HG03103 (cell line): ENCODE results near the gene SLC6A6.

ENCODE experiments used
- ATAC-seq: cut with Tn5 transposase; IDR thresholded peaks from one replicate; pipeline ENCODE4 v1.9.1; 2021; ENCODE audit warnings: low read depth; ENCODE audit not compliant: unreplicated experiment

Gene SLC6A6

DNA sequence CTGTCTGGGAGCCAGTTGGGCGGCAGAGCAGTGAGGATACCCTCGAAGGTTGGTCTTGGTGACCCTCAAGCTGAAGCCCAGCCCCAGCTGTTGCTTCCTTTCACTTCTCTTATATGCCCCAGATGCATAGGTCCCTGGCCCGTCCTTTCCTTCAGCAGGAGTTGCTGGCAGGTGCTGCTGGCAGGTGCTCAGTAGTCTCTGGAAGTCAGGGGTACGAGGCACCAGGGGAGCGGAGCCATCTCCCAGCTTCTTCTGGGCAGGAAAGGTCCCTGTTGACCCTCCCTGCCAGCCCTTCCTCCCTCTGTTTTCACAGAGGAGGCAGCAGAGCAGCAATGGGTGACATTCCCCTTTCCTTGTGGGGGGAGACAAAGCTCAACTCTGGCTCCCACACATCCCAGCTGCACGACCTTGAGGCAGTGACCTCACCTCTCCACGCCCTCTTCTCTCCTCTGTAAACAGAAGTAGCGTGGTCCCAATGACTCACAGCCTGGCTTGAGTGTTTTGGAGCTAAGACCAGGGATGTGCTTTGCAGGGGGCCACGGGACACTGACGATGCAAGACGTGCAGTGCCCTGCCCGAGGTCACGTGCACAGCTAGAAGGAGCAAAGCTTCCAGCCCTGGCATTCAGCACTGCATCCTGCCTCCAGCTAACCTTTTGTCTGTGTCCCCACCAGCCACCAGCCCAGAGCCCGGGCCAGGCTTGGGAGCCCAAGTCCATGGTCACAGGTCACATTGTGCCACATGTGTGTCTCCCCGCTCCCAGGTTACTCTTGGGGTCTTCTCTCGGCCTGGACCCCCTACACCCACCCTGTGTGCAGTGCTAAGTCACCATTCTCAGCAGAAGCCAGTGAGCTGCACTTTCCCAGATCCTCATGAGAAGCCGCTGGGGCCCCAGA lies 49.7 kb downstream of the SLC6A6 start:
- no peak for ATAC-seq

- ATAC-seq = no peak
These were observed 50.6 kb downstream of the SLC6A6 start for GRCh38 chr3:14452740-14453710.

DNA sequence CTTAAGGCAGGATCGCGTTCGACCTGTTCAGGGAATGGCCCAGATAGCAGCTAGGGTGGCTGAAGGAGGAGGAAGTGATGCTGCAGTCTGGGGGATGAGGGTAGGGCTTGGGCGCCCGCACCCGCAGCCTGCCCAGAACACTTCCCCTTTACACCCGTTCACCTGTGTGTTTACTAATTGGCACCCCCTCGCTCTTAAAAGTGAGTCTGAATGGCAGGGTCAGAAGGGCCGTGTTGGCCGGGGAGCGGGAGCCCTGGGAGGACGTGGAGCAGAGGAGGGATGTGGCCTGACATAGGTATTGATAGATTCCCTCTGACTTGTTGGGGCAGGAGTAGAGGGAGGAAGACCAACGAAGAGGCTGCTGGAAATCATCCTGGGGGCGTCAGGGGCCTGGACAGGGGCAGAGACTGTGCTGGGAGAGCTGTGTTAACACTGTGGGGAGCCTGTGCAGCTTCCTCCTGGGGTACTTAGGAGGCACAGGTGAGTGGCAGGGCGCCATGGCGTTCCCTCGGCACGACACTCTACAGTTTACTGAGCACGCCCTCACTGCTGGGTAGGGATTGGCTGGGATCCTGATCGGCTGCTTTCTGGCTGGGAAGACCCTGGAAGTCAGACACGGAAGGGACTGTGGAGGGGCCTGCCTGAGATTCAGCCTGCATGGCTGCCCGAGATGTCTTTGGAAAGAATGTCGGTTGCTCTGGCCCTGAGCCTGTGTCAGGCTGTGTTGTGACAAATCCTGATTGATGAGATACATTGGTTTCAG lies 51.7 kb downstream of the SLC6A6 start:
- ATAC-seq = no peak

- no peak for ATAC-seq
These were observed 52.4 kb downstream of the SLC6A6 start for GRCh38 chr3:14454639-14455310.

GRCh38 chr3:14455571-14456317 lies 53.3 kb downstream of the SLC6A6 start:
- no peak for ATAC-seq

GRCh38 chr3:14456794-14457193 lies 54.4 kb downstream of the SLC6A6 start:
- no peak for ATAC-seq

DNA sequence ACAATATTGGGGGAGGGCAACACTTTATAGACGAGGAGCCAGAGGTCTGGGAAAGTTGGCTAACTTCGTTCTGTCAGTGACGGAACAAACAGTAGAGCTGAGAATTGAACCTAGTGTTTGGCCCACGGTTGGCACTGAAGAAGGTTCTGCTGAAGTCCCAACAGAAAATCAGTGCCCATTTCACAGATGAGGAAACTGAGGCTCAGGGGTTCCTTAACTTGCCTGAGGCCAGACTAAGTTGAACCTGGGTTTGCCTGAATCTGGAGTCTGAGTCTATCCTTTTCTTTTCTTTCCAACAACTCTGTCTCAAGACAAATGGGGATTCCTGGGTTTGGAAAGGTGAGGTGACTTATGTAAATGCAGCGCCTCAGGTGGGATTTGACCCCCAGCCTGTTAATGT lies 55.1 kb downstream of the SLC6A6 start:
- no peak for ATAC-seq

DNA sequence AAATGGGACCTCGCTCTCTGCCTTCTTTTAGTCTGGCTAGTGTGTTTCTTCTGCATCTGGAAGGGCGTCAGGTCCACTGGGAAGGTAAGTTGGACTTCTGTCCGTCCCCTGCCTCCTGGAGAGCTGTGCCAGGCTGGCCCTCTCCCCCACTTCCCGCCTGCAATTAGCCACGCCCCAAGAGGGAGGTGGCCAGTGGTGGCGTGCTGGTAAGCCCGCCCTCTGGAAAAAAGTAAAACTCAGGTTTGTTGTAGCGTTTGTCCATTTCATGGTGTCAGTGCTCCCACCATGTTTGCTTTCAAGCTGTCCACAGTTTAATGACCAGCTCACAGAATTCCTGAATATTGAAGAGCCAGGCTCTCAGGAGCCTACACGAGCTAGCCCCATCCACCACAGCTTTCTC lies 55.6 kb downstream of the SLC6A6 start:
- ATAC-seq = no peak

DNA sequence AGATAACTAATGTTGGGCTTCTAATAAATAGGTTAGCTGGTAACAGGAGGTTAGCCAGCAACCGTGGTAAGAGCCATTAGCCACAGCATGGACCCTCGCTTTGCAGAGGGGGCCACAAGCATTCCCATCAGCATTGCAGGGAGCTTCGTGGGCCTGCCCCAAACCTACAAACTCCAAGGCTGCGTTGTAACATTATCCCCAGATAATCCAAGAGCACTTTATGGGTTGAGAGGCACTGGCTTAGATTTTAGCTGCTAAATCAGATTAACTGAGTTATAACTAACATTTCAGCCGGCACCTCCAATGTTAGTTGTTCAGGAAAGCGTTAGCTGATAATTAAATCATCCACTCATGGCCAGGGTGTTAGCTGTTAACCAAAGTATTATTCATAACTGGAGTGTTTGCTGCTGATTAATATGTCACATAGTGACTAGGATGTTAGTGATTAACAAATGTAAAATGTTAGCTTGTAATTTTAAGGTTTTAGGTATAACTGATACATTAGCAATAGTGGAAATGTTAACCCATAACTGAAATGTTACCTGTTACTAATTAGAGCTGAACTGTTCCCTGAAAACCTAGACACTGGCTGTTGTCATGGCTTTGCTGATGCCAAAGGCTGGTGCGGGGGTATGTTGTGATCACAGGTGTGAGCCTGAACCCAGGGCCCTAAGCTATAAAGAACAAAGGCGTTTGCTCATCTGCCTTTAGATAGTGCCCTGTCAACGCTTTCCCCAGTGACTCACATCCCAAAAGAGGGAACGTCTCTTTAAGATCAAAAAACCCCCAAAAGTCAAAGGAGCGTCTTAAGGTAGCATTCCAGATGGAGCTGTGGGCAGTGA lies 56.2 kb downstream of the SLC6A6 start:
- ATAC-seq = no peak

DNA sequence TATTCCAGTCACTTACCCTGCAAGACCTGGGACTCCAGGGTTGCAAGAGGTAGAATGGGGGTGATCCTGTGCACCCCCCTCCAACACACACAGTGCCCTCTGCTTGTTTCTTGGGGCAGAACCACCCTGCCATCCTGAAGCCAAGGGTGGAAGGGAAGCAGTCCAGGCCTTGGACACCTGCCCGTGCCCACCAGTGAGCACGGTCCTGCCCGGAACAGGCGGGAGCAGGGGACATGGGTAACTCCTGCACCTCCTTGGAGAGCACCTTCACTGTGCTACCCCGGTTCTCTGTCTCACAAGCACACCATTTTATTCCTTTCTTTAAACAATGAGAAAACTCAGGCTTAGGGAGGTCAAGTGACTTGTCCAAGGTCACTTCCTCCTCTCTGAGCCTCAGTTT lies 57.0 kb downstream of the SLC6A6 start:
- no peak for ATAC-seq

- ATAC-seq = no peak
These were observed 57.4 kb downstream of the SLC6A6 start for GRCh38 chr3:14459787-14460186.

GRCh38 chr3:14460342-14461005 lies 58.1 kb downstream of the SLC6A6 start:
- no peak for ATAC-seq

DNA sequence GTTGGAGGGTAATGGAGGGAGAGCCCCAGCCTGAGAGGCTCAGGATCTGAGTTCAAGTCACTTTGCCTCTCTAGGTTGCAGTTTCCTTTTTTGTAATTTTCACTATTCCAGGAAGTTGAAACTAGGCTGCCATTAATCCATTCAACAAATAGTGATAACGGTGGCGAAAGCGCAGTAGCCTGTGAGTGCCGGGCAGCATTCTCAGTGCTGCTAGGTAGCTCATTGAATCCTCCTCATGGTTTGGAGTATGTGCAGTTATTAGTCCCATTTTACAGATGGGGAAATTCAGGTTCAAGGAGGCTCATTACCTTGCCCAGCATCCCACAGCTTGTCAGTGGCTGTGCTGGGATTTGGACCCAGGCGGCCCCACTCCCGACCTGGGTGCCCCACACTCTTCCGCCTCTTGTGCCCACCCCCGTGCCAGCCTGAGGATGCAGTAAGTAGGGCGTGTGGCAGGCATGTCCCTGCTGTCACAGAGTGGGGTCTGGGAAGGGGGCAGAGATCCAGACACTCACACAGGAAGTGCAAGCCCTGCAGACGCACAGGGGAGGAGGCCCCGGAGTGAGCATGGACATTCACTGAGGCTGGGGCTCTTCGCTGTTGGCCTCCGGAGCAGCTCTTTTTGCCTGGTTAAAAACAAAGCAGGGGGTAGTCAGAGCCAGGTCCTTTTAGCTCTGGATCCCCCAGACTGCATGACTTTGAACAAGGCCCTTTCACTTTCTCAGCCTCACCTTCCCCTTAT lies 58.8 kb downstream of the SLC6A6 start:
- ATAC-seq = no peak

DNA sequence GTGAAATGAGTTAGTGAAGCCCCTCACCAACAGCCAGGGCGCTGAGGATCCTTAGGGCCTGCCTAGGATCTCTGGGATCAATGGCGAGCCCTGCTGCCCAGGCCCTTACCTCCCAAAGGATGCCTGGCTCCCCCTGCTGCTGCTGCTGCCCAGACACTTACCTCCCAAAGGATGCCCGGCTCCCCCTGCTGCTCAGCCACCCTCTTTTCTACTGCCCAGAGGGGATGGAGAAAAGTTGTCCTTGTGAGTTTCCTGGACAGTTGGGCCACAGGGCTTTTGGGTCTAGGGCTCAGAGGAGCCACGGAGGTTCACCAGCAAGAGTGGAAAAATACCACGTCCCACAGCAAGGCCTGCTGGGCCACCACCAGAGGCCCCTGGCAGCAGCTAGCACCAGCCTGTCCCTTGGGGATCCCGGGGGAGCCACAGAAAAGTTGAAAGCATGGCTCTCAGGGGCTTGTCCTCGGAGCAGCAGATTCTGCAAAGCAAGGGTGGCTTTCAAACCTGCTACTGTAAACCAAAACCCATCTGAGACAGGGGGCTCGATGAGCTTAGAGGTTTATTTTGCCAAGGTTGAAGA lies 59.4 kb downstream of the SLC6A6 start:
- no peak for ATAC-seq

GRCh38 chr3:14462738-14463137 lies 60.3 kb downstream of the SLC6A6 start:
- no peak for ATAC-seq

DNA sequence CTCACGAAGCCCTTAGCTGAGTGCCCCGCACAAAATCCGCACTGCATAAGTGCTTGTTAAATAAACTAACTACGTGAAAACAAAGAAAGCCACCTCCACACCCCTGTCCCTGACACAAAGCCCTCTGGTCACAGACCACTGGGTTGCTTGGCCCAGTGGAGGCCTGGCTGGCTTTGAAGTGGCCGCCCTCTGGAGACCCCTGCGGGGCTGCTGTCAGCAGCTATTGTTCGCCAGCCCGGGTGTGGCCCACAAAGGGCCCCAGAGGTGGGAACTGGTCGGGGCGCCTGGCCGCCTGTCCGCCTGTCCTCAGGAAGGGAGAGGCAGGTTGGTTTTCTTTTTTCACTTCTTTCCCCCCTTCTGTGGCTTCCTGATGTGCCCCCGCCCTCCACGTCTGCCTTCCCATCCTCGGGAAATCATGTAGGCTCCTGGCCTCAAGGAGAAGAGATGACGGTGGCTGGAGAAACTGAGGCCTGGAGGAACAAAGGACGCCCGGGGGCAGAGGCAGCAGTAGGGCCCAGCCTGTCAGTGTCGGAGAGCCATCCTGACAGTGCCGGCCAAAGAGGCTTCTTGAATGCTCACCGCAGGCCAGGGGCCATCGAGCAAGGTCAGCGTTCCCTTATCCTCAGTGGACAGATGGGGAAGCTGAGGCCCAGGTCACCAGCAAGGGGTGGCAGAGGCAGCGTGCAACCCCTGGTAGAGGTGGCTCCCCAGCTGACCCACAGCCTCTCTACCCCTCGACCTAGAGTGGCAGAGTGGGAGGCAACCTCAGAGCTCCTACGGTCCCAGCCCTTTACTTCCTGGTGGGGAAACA lies 61.1 kb downstream of the SLC6A6 start:
- ATAC-seq = no peak
